HG03064 (cell line): ENCODE data around the gene TEX26.

Experiments used
- ATAC-seq: cut with Tn5 transposase; IDR thresholded peaks from one replicate; pipeline ENCODE4 v1.9.1; 2021; ENCODE audit warnings: low read depth; ENCODE audit not compliant: unreplicated experiment

TEX26 gene

DNA sequence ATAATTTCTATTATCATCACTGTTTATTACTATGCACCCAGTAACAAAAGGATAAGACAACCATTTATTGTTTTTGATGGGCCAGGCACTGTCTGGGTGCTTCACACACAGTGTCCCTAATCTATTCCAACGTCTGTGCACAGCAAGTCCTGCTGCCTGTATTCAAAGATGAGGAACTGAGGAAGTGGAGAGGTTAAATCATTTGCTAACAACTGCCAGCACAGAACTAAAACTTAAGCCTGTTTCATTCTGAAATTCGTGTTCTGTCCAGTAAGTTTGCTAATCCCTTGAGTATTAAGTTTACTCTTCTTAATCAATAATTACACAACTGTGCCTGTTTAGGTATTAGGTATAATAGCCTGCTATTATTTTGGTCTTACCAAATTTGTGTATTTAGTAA, 41.9 kb downstream of the TEX26 start:
- no peak for ATAC-seq

DNA sequence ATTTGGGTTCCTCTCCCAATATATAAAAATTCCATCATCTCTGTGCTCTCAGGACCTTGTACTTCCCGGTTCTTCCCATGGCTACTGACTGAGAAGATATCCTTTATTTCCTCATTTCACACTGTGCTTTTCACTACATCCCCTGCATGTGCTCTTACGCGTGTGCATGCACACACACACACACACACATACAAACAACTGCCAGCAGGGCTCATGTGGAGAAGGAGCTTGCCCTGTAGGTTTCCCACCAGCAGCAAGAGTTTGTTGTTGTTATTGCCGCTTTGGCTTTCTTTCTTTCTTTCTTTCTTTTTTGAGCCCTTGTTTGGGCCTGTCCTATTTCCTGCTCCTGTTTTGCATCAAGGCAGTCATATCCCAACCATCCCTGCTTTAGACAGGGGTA, 43.6 kb downstream of the TEX26 start:
- no peak for ATAC-seq

DNA sequence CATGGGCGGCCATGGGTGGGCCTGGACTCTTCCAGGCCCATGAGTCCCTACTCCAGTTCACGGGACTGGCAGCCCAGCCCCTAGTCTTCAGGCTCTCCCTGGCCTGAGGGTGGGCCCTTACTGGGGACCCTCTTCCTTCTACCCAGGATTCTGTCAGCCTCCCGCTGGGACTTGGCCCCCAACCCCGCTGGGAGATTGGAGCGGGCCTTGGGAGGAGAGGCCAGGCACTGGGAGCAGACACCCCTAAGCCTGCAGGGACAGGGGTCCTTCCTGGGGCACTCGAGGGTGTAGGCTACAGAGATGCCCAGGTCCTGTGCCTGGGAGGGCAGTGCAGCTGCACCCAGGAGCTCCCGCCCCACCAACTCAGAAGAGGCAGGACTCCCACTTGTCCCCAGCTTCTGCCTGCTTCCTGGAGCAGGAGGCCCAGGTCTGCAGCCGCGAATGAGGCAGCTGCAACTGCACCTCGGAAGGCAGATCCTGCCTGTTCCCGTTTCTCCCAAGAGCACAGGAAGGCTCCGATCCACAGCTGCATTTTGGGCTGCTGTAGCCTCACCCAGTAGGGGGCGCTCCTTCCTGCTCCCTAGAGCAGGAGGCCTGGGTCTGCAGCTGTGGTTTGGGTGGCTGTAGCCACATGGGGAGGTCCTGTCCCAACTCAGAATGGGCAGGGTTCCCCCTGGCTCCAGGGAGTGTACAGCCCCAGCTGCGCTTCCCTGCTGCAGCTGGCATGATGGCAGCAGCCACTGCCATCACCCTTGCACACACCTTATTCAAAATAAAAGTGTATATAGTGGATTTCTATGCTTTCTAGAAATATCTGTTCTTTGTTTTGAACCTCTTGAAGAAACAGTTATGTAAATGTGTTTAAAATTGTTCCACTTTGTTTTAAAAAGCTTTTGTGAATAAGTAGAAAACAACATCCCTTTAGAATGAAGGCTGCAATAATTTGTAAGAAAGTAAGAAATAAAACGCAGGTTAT, 46.8 kb downstream of the TEX26 start:
- no peak for ATAC-seq

DNA sequence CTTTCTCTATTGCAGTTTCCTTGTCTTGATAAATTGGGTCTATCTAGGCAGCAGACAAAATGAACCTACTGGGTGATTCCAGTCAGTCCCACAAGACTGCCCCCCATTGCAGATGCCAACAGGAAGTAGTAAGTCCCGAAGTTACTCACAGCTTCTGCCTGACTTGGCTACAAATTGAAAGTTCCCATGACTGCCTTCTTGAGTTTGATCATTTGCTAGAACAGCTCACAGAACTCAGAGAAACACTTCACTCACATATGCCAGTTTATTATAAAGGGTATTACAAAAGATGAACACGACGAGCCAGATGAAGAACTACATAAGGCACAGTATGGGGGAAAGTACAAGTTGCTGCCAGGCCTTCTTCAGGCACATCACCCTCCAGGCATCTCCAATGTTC, 50.0 kb downstream of the TEX26 start:
- ATAC-seq, result no peak

DNA sequence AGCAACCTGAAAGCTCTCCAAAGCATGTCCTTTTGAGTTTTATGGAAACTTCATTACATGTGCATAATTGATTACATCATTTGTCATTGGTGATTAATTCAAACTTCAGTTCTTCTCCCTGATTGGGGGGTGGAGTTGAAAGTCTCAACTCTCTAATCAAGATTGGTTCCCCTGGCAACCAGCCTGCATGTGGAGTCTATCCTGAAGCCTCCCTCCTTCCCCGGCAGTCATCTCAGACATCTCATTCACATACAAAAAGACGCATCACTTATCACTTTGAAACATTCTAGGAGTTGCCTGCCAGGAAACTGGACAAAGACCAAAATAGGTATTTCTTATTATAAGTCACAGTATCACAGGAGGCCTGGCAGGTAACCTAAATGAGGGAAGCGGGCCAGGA, 50.5 kb downstream of the TEX26 start:
- ATAC-seq, result no peak

DNA sequence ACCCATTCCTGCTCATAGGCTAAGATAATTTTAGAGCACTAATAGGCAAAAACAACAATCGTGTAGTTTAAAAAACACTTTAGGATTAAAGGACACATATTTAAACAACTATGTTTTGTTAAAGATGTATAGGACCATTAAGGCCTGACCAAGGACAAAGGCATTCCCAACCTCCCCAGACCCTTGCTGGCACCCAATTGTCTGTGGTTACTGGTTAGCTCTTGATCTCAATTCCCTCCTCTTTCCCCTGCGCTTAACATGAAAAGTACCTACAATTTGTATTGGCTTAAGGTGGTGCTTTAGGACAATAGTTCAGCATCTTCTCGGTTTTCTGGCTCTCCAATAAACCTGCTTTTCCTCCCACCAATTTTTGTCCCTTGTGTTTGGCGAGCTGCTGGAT, 51.0 kb downstream of the TEX26 start:
- no peak for ATAC-seq

DNA sequence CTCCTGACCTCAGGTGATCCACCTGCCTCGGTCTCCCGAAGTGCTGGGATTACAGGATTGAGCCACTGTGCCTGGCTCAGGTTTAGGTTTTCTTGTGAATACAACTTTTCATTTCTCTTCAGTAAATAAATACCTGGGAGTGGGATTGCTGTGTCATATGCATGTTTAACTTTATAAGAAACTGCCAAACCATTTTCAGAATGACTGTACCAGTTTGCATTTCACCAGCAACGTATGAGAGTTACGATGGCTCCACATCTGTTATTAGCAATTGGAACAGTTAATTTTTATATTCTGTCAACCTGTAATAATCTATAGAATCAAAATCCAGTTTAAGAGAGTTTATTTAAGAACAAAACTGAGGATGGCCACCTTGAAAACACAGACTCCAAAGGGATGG, 52.2 kb downstream of the TEX26 start:
- ATAC-seq, result no peak

DNA sequence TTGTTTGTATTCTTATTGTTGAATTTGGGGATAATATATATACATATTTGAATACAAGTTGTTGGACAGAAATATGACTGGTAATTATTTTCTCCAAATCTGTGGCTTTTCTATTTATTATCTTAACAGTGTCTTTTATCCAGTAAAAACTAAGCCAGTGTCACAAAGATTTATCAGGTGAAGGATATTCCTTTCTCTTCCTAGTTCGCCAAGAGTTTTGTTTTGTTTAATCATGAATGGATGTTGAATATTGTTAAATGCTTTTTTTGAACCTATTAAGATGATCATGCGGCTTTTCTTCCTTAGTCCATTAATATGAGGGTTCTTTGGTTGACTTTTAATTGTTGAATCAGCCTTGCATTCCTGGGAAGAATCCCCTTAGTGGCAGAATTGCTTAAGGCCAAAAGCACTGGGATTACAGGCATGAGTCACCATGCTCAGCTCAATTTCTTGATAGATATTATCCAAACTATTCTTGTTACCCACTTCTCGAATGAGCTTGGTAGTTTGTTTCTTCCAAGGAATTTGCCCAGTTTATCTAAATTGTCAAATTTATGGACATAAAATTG, 53.3 kb downstream of the TEX26 start:
- ATAC-seq, result no peak

DNA sequence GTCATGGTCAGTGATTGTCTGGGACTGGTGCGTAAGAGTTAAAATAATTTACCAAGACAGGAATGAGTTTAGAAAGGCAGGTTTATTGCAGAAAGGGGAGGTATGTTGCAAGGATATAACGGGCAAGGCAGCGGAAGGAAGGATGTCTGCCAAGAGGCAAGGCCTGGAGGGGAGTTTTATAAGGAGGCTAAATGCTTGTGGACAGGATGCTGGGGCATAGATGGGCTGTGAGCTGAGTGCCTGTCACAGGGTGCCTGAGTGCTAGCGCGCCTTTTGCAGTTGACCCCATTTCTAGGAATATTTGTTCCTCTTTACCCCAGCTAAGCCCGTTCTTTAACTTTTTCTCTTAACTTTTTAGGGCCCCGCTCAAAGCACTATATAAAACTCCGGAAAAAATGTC, 58.7 kb downstream of the TEX26 start:
- no peak for ATAC-seq

DNA sequence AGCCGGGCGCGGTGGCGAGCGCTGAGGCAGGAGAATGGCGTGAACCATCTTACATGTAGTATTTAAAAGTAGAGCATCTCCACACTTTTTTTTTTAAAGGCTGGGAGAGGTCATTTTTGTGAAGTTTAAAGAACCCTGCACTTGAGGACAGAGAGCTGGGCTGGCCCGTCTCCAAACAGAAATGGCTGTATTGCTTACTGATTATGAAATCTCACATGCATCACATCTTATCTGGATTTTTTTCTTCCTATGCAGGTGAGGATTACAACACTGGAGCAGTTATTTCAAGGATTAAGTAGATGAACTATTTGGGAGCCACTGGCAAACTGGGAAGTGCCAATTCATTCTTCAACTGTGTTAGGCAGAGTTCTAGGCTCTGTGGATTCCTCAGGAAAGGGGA, 59.5 kb downstream of the TEX26 start:
- no peak for ATAC-seq

DNA sequence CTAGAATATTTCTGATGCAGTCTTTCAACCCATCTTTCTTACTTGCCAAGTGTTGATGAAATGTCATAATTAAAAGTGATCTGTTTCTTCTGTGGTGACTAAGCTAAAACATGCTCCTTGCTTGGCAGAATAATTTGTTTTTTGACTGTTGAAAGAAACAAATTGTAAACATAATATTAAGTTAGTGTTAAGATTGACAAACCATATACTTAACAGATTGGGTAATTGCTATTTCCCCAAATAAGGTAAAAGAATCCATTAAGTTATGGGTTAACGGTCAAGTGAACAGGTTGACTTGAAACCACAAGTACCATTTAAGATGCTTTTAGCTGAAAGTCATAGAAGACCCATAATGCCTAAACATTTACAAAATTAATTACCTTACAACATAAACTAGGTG, 62.9 kb downstream of the TEX26 start:
- ATAC-seq, result no peak

DNA sequence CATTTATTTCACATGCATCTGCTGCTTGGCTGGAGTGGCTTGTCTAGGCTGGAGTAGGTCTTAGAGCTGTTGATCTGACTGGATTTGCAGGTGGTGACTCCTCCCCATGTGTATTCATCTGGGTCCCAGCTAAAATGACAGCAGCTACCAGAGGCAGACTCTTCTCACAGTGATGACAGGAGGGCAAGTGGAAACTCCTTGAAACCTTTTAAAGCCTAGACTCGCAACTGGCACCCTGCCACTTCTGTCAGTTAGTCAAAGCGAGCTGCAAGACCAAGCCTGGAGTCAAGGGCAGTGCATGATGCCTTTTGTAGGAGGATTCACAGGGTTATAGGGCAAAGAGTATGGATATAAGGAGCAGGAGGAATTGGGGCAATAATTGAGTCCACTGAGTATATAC, 65.2 kb downstream of the TEX26 start:
- ATAC-seq, result no peak

DNA sequence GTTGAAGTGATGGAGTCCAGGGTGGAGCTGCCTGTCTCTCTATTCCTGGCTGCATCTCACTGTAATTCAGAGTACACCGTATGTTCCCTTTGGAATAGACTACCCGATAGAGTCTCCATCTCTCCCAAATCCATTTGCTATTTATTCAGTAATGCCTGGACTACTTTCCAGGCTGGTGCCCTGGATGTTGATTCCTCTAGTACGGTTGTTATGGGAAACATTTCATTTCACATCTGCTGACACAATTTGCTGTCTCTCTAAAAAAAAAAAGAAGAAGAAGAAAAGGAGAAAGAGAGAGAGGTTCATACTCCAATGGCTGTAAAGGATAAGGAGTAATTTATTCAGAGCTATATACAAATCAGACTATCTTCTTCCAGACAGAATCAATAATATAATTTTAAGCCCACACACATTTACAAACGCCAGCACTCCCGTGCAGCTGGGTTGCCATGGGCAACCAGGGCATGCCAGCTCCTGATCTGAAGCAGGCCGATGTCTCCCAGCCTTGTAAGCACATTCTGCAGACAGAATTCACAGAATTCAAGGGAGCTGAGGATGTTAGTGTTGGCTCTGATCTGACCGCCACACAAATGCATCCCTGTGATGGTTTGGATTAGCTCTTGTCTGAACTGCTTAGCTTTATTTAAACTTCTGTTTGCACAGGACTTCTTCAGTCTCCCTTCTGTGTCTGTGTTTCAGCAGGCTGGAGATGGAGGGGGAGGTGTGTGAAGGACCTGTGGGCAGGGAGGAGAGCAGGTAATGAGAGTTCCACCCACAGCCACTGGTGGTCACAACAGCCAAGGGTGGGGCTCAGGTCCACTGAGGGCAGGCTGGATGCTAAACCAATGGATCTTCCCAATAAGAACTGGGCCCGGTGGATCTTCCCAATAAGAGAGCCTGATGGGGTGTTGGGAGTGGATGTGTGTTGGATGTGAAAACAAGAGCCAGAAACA, 66.0 kb downstream of the TEX26 start:
- ATAC-seq, result no peak

DNA sequence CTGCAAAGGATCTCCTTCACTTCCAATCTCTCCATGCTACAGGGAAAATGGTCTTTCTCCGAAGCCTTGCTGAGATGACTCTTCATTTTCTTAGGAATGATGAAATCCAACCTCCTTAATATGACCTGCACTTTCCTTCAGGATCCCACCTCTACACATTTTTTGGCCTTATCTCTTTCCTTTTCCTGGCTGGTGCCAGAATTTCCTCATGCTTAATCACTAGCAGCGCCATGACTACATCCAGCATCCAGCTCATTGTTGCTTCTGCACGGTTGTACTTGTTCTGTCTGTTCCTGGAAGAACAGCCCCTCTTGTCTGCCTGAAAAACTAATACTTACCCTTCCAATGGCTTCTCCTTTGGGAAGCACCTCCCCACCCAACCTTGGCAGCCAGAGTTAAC, 68.4 kb downstream of the TEX26 start:
- no peak for ATAC-seq

DNA sequence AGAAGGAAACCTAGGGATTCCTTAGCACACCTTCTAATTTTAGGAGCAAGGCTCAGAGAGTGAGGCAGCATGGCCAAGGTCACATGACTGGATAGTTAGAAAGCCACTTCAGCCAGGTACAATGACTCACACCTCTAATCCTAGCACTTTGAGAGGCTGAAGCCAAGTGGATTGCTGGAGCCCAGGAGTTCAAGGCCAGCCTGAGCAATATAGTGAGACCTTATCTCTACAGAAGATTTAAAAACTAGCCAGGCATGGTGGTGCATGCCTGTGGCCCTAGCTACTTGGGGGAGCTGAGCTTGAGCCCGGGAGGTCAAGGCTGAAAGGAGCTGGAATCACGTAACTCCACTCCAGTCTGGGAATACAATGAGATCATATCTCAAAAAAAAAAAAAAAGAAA, 69.2 kb downstream of the TEX26 start:
- ATAC-seq, result no peak

DNA sequence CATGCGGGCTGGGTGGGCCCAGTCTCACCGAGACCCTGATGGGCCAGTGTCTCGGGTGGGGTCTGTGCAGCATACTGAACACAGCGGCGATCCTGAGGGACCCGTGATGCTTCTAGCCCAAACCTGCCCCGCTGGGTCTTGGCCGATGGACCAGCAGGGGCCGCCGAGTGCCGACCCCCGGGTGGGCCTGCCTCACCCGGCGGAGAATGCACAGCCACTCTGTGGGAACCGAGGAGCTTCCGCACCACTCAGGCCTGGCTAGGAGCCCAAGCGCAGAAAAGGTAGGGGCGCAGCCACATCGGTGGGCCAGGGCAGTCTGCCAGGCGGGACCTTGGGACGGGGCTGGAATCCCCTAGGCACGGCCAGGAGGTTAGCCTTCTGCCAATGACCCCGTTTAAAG, 72.6 kb downstream of the TEX26 start:
- no peak for ATAC-seq

DNA sequence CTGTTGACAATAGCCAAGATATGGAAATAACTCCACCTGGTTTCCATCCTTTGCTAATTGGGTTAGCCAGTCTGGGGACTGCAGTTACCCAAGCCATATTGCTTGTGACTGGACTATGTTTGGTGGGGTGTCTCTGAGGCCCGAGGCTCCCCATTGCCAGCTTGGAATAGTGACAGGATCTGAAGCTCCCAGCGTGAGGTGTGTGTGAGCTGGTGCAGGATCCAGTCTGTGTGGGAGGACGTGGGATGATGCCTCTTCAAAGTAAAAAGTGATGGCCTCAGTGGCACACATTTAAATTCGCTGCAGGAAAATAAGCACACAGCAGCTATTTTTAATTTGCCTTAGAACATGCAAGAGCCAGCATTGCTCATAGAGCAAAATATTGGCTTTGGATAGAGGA, 75.0 kb downstream of the TEX26 start:
- ATAC-seq, result no peak

DNA sequence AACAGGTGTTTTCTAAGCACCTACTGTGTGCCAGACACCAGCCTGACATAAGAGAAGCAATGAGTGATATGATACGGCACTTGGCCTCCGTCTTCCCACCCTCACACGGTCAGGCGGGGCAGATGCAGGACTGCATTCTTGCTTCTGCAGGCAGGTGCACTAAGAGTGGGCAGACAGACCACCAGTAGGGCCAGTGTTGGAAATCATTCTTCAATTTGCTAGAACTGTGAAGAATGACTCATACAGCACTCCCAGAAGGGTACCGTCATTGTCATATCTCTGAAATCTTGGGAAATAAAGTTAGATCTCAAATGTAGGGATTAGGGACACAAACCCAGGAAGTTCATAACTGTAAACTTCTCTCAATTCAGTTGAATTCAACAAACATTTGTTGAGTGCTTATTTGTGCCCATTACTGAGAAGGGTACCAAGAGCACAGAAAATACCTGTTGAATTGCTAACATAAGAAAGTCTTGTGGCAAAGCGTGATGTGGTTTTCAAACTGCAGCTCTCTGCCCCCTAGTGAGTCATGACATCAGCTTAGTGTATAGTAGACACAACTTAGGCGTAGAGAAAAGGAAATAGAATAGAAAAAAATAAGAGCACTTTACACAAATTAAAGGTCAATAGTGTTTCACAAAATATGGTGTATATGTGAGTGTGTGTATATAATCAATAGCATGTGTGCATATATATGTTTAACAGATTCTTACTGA, 76.1 kb downstream of the TEX26 start:
- no peak for ATAC-seq

DNA sequence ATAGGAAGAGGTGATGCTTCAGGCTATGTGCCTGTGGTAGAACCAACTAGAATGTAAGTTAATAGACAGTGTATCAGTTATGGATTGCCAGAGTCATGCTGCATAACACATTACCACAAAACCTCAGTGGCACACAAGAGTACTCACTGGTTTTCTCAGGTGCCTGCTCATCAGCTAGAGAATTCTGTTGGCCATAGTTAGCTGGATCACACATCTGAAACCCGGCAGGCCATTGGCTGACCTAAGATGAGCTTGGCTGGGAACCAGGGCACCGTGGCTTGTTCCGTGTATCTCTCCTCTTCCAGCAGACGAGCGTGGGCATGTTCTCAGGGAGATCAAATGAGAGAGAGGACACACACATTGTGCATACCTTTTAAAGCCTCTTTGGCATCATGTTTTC, 76.7 kb downstream of the TEX26 start:
- ATAC-seq, result no peak

DNA sequence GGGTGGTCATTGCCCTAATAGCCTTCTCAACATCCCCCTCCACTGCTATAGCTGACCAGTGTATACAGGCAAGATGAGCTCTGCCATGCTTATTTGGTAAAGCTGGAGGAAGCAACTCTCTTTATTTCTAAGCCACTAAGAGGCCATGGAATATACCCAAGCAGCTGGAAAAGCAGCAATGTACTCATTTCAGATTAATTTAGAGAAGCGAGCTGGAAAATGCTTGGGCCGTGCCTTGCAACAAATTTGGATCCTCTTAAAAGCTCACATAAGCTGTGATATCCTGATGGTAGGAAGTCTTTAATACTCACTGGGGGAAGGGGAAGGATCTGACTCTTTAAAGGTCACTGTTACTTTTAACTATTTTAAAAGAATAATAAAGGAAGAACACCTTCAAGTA, 77.8 kb downstream of the TEX26 start:
- ATAC-seq, result no peak
